H9 (cell line): Measurements from ENCODE around the gene GXYLT1. TPM values are rescaled to one million over a fixed set of nuclear protein-coding genes. Genes with fewer than 3 reads are reported as not detected.

Source experiments
- DNase-seq: peaks from one replicate; pipeline ENCODE4 v3.0.0-alpha.2; 2017
- H2AFZ ChIP-seq: one replicate; pipeline ENCODE4 v1.6.1; 2013; ENCODE audit warnings: mild to moderate bottlenecking, low read length, control low read depth, moderate library complexity
- H2AK5ac ChIP-seq: 2 replicates; pipeline ENCODE4 v1.6.1; 2013; ENCODE audit warnings: low read length, control low read depth, mixed read lengths; ENCODE audit not compliant: insufficient read length
- H2BK120ac ChIP-seq: one replicate; pipeline ENCODE4 v1.6.1; 2013; ENCODE audit warnings: low read depth, mild to moderate bottlenecking, low read length, control low read depth, inconsistent platforms; ENCODE audit not compliant: poor library complexity, severe bottlenecking
- H2BK12ac ChIP-seq: 2 replicates; pipeline ENCODE4 v1.6.1; 2013; ENCODE audit warnings: low read length, control low read depth, mixed read lengths, low read depth; ENCODE audit not compliant: insufficient read length
- H2BK15ac ChIP-seq: 2 replicates; pipeline ENCODE4 v1.6.1; 2013; ENCODE audit warnings: low read depth, low read length, control low read depth
- H2BK20ac ChIP-seq: one replicate; pipeline ENCODE4 v1.6.1; 2013; ENCODE audit warnings: low read depth, mild to moderate bottlenecking, low read length, control low read depth, inconsistent platforms; ENCODE audit not compliant: poor library complexity, severe bottlenecking
- H2BK5ac ChIP-seq: 2 replicates; pipeline ENCODE4 v1.6.1; 2013; ENCODE audit warnings: low read length, control low read depth, mixed read lengths; ENCODE audit not compliant: insufficient read length
- H3K14ac ChIP-seq: 2 replicates; pipeline ENCODE4 v1.6.1; 2013; ENCODE audit warnings: low read length, control low read depth; ENCODE audit not compliant: insufficient read depth
- H3K18ac ChIP-seq: 2 replicates; pipeline ENCODE4 v1.6.1; 2013; ENCODE audit warnings: low read depth, mild to moderate bottlenecking, mixed read lengths, low read length, control low read depth; ENCODE audit not compliant: insufficient read length
- H3K23ac ChIP-seq: 2 replicates; pipeline ENCODE4 v1.6.1; 2013; ENCODE audit warnings: low read length, control low read depth, mixed read lengths, low read depth; ENCODE audit not compliant: insufficient read length
- H3K23me2 ChIP-seq: 2 replicates; pipeline ENCODE4 v1.6.1; 2013; ENCODE audit warnings: low read depth, mild to moderate bottlenecking, mixed read lengths, low read length, control low read depth; ENCODE audit not compliant: insufficient read length, poor library complexity, severe bottlenecking
- H3K27ac ChIP-seq: 2 replicates; pipeline ENCODE4 v1.5.1; 2013; ENCODE audit warnings: low read length, control low read depth, mixed read lengths, low read depth; ENCODE audit not compliant: insufficient read length
- H3K27me3 ChIP-seq: 2 replicates; pipeline ENCODE4 v1.6.1; 2013; ENCODE audit warnings: low read length, control low read depth, inconsistent platforms; ENCODE audit not compliant: insufficient read depth
- H3K4ac ChIP-seq: 2 replicates; pipeline ENCODE4 v1.6.1; 2013; ENCODE audit warnings: low read depth, mild to moderate bottlenecking, control low read depth, inconsistent platforms, low read length, moderate library complexity
- H3K4me1 ChIP-seq: 2 replicates; pipeline ENCODE4 v1.6.1; 2013; ENCODE audit warnings: low read length, control low read depth, inconsistent platforms; ENCODE audit not compliant: insufficient read depth
- H3K4me2 ChIP-seq: 2 replicates; pipeline ENCODE4 v1.6.1; 2013; ENCODE audit warnings: low read length, control low read depth, mixed read lengths; ENCODE audit not compliant: insufficient read length, insufficient read depth
- H3K56ac ChIP-seq: 2 replicates; pipeline ENCODE4 v1.6.1; 2013; ENCODE audit warnings: low read depth, mild to moderate bottlenecking, mixed read lengths, low read length, control low read depth; ENCODE audit not compliant: insufficient read length
- H3K79me1 ChIP-seq: 2 replicates; pipeline ENCODE4 v1.6.1; 2013; ENCODE audit warnings: low read depth, mild to moderate bottlenecking, moderate library complexity, low read length, control low read depth, inconsistent platforms; ENCODE audit not compliant: insufficient read depth, poor library complexity, severe bottlenecking
- H3K79me2 ChIP-seq: 2 replicates; pipeline ENCODE4 v1.6.1; 2013; ENCODE audit warnings: low read length, control low read depth, inconsistent platforms; ENCODE audit not compliant: insufficient read depth
- H3K9ac ChIP-seq: 2 replicates; pipeline ENCODE4 v1.6.1; 2013; ENCODE audit warnings: low read length, control low read depth, mixed read lengths; ENCODE audit not compliant: insufficient read length; ENCODE audit errors: extremely low read depth
- H3K9me3 ChIP-seq: one replicate; pipeline ENCODE4 v1.6.1; 2013; ENCODE audit warnings: low read depth, low read length, inconsistent platforms; ENCODE audit not compliant: control insufficient read depth
- H3T11ph ChIP-seq: one replicate; pipeline ENCODE4 v1.6.1; 2013; ENCODE audit warnings: mild to moderate bottlenecking, low read length, control low read depth, inconsistent platforms
- H4K20me1 ChIP-seq: one replicate; pipeline ENCODE4 v1.6.1; 2013; ENCODE audit not compliant: control insufficient read depth, insufficient read length, insufficient read depth
- H4K5ac ChIP-seq: 2 replicates; pipeline ENCODE4 v1.6.1; 2013; ENCODE audit warnings: low read depth, mild to moderate bottlenecking, mixed read lengths, low read length, control low read depth; ENCODE audit not compliant: insufficient read length
- H4K8ac ChIP-seq: replicated peaks from 2 replicates; pipeline ENCODE4 v1.6.1; 2013; ENCODE audit warnings: low read length, control low read depth, mixed read lengths, low read depth; ENCODE audit not compliant: insufficient read length
- H4K91ac ChIP-seq: 2 replicates; pipeline ENCODE4 v1.6.1; 2013; ENCODE audit warnings: low read depth, mild to moderate bottlenecking, moderate library complexity, mixed read lengths, low read length, control low read depth; ENCODE audit not compliant: insufficient read length
- H3K27ac Mint-ChIP-seq, 3 experiments: 2 replicates in 2 of 3; 3 replicates in 1 of 3; pipeline ENCODE4 v1.8.0; 2020 to 2021; ENCODE audit warnings: mixed read lengths in 3 of 3, mild to moderate bottlenecking in 1 of 3, moderate library complexity in 1 of 3
- H3K27me3 Mint-ChIP-seq: 2 replicates; pipeline ENCODE4 v1.8.0; 2021; ENCODE audit warnings: low read depth, mild to moderate bottlenecking, moderate library complexity, mixed read lengths
- H3K36me3 Mint-ChIP-seq, 3 experiments: 2 replicates in 2 of 3; 3 replicates in 1 of 3; pipeline ENCODE4 v1.8.0; 2020 to 2021; ENCODE audit warnings: low read depth in 3 of 3, mixed read lengths in 3 of 3; ENCODE audit not compliant: insufficient read depth in 1 of 3
- H3K4me1 Mint-ChIP-seq, 2 experiments: 2 replicates each; pipeline ENCODE4 v1.8.0; 2020; ENCODE audit warnings: mixed read lengths in 2 of 2
- H3K4me3 Mint-ChIP-seq, 2 experiments: 2 replicates in 1 of 2; 3 replicates in 1 of 2; pipeline ENCODE4 v1.8.0; 2020 to 2021; ENCODE audit warnings: mild to moderate bottlenecking in 2 of 2, mixed read lengths in 2 of 2, moderate library complexity in 1 of 2
- H3K9me3 Mint-ChIP-seq, 2 experiments: 2 replicates in 1 of 2; 3 replicates in 1 of 2; pipeline ENCODE4 v1.8.0; 2020; ENCODE audit warnings: mild to moderate bottlenecking in 2 of 2, mixed read lengths in 2 of 2, moderate library complexity in 1 of 2
- WGBS: extraction: QIAGEN DNeasy Blood & Tissue Kit; methylation state at CpG from one replicate; pipeline ENCODE4 v1.1.7; 2013; ENCODE audit warnings: missing lambda C conversion rate, low lambda C conversion rate, mixed read lengths; ENCODE audit not compliant: insufficient read length; ENCODE audit errors: extremely low coverage; 5-methylcytosine and 5-hydroxymethylcytosine counted together
- total RNA-seq: library from RNA; stranded (reverse); gene quantifications from 2 replicates; pipeline ENCODE4 v1.2.1, GENCODE V29; 2021
- TF ChIP-seq, protein P1 (sequence below): fragments of 200-600 bp; sonication (generic); conservative IDR thresholded peaks from 3 replicates; pipeline ENCODE4 v1.8.0; 2021; ENCODE audit warnings: antibody characterized with exemption, mild to moderate bottlenecking

The GXYLT1 gene
- total RNA-seq, 1 experiment from 2014 or later: 14.5 TPM

DNA sequence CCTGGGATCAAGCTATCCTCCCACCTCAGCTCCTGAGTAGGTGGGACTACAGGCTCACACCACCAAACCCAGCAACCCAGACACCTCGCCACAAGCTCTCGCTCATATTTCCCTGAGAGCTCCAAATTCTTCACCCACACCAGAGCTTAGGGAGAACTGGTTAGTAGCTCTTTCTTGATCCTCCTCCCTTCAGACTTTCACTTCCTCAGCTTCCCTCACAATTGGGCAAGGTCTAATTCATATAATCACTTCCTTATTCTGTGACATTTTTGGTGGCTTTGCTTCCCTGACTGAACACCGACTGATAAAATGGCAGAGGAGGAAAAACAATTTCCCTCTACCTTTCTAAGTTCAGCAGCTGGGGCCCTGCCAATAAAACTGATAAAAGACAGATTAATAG is 88.5 kb downstream of the GXYLT1 start:
- Histone ChIP-seq H3K23me2 (no peaks in the 10 kb centered on the region), H2BK5ac (no peak overlapping the region), H2BK120ac (no peak overlapping the region), H3K14ac (no peak overlapping the region), H3K79me2 (no peaks in the 10 kb centered on the region), H2BK15ac (no peak overlapping the region), H4K5ac (no peak overlapping the region), H3K23ac (no peak overlapping the region), H4K8ac (no peak overlapping the region), H3K27ac (no peak overlapping the region), H3K27me3 (no peaks in the 10 kb centered on the region), H3K9ac (no peak overlapping the region), H3K4me1 (no peaks in the 10 kb centered on the region; the same call in 1 of the 2 replicates), H3K4ac (no peak overlapping the region), H3K79me1 (no peaks in the 10 kb centered on the region), H2AK5ac (no peak overlapping the region), H3K4me2 (no peak overlapping the region), H2BK20ac (no peak overlapping the region), H3K18ac (no peak overlapping the region), H2BK12ac (no peak overlapping the region), H3K56ac (no peak overlapping the region), H3K9me3 (no peaks in the 10 kb centered on the region), H2AFZ (no peak overlapping the region), H4K20me1 (no peaks in the 10 kb centered on the region), H3T11ph (no peak overlapping the region), H4K91ac (no peak overlapping the region)
- H3K36me3 Mint-ChIP-seq: peaks cover 0 to 10% (median 0%) of the 10 kb centered on the region in 3 experiments; a peak in 4 of 7 replicates
- WGBS: no CpG with 5 or more reads among the region's 3 CpGs
- H3K9me3 Mint-ChIP-seq: peaks cover 7 to 16% of the 10 kb centered on the region in 2 experiments
- H3K4me1 Mint-ChIP-seq: no peaks in the 10 kb centered on the region
- H3K27me3 Mint-ChIP-seq: no peaks in the 10 kb centered on the region
- H3K4me3 Mint-ChIP-seq: no peak overlapping the region
- no peak overlapping the region for H3K27ac Mint-ChIP-seq
- TF ChIP-seq, protein P1, sequence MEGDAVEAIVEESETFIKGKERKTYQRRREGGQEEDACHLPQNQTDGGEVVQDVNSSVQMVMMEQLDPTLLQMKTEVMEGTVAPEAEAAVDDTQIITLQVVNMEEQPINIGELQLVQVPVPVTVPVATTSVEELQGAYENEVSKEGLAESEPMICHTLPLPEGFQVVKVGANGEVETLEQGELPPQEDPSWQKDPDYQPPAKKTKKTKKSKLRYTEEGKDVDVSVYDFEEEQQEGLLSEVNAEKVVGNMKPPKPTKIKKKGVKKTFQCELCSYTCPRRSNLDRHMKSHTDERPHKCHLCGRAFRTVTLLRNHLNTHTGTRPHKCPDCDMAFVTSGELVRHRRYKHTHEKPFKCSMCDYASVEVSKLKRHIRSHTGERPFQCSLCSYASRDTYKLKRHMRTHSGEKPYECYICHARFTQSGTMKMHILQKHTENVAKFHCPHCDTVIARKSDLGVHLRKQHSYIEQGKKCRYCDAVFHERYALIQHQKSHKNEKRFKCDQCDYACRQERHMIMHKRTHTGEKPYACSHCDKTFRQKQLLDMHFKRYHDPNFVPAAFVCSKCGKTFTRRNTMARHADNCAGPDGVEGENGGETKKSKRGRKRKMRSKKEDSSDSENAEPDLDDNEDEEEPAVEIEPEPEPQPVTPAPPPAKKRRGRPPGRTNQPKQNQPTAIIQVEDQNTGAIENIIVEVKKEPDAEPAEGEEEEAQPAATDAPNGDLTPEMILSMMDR: no peak
- DNase-seq: no peak
